Measurements from ENCODE around the gene COL4A1. TPM values are rescaled to one million over a fixed set of nuclear protein-coding genes. Genes with fewer than 3 reads are reported as not detected.
"Not testable (repeated sequence)": the region's sequence is repeated elsewhere in the genome, so short reads cannot be mapped to it uniquely, and the experiment has no call there.

COL4A1 gene
- polyA plus RNA-seq, 1 donor (not counting 4 experiments of a cell fraction or from before 2014, with no cell fraction given) = 22.3 TPM

GRCh38 chr13:110316196-110316595 lies 9.2 kb upstream of the COL4A1 start:
- H2AFZ ChIP-seq (ENCODE audit: control insufficient read depth, low read length) = no peak overlapping the region
- H3K27ac ChIP-seq (ENCODE audit: control insufficient read depth, insufficient read depth, low read length) = no peak overlapping the region
- H3K9ac ChIP-seq (ENCODE audit: control insufficient read depth, extremely low read depth, insufficient read depth, low read length) = no peak overlapping the region
- no peaks in the 10 kb centered on the region for H3K9me3 ChIP-seq (ENCODE audit: control insufficient read depth, low read depth, low read length)
- dilution Hi-C loops (cut with MboI; ENCODE audit: extremely low pct_ligation_motif_present, low sequenced_read_pairs) = no loop called here
- no peak overlapping the region for H3K4me2 ChIP-seq (ENCODE audit: control insufficient read depth, extremely low read depth, insufficient read depth, low read depth, low read length)
- H3K79me2 ChIP-seq (ENCODE audit: control insufficient read depth, insufficient read depth, low read length) = peaks cover 66% of the 10 kb centered on the region
- peaks cover 2 to 19% of the 10 kb centered on the region in 2 experiments for H3K36me3 ChIP-seq (ENCODE audit: control insufficient read depth in 2 of 2, extremely low read depth in 1 of 2, insufficient read depth in 2 of 2, low read length in 2 of 2)
- no peak for TF ChIP-seq CTCF (optimal IDR thresholded peaks at IDR 0.05 in 1 of 3, IDR thresholded peaks at IDR 0.05 in 1 of 3, conservative IDR thresholded peaks at IDR 0.05 in 1 of 3; ENCODE audit: extremely low read depth in 1 of 3, insufficient read depth in 2 of 3, low read length in 3 of 3)
- TF ChIP-seq EZH2 (IDR thresholded peaks at IDR 0.05; ENCODE audit: low read length) = no peak
- no peak for FAIRE-seq
- H3K9me1 ChIP-seq (ENCODE audit: control insufficient read depth, extremely low read depth, insufficient read depth, low read length) = no peaks in the 10 kb centered on the region
- no peaks in the 10 kb centered on the region for H4K20me1 ChIP-seq (ENCODE audit: control insufficient read depth, extremely low read depth, insufficient read depth, low read length)
- H3K4me1 ChIP-seq (ENCODE audit: control insufficient read depth, extremely low read depth, insufficient read depth, low read length) = peaks cover 36% of the 10 kb centered on the region
- no peak for DNase-seq (ENCODE audit: low read depth, low spot score)
- no peak overlapping the region for H3K4me3 ChIP-seq (ENCODE audit: control insufficient read depth in 2 of 3, extremely low read depth in 1 of 3, insufficient read depth in 2 of 3, low read depth in 1 of 3, low read length in 3 of 3)
- H3K27me3 ChIP-seq (ENCODE audit: control insufficient read depth, extremely low read depth, insufficient read depth, low read length) = no peaks in the 10 kb centered on the region

- no peak for FAIRE-seq
- Histone ChIP-seq H3K36me3 (ENCODE audit: control insufficient read depth in 2 of 2, extremely low read depth in 1 of 2, insufficient read depth in 2 of 2, low read length in 2 of 2) (peaks cover 5 to 25% of the 10 kb centered on the region in 2 experiments), H3K27ac (ENCODE audit: control insufficient read depth, insufficient read depth, low read length) (no peak overlapping the region), H3K9me1 (ENCODE audit: control insufficient read depth, extremely low read depth, insufficient read depth, low read length) (no peaks in the 10 kb centered on the region), H3K9ac (ENCODE audit: control insufficient read depth, extremely low read depth, insufficient read depth, low read length) (no peak overlapping the region), H4K20me1 (ENCODE audit: control insufficient read depth, extremely low read depth, insufficient read depth, low read length) (no peaks in the 10 kb centered on the region), H3K27me3 (ENCODE audit: control insufficient read depth, extremely low read depth, insufficient read depth, low read length) (no peaks in the 10 kb centered on the region), H3K79me2 (ENCODE audit: control insufficient read depth, insufficient read depth, low read length) (peaks cover 78% of the 10 kb centered on the region), H3K4me1 (ENCODE audit: control insufficient read depth, extremely low read depth, insufficient read depth, low read length) (peaks cover 30% of the 10 kb centered on the region), H3K4me2 (ENCODE audit: control insufficient read depth, extremely low read depth, insufficient read depth, low read depth, low read length) (no peak overlapping the region), H2AFZ (ENCODE audit: control insufficient read depth, low read length) (no peak overlapping the region), H3K9me3 (ENCODE audit: control insufficient read depth, low read depth, low read length) (no peaks in the 10 kb centered on the region), H3K4me3 (ENCODE audit: control insufficient read depth in 2 of 3, extremely low read depth in 1 of 3, insufficient read depth in 2 of 3, low read depth in 1 of 3, low read length in 3 of 3) (no peak overlapping the region)
- DNase-seq (ENCODE audit: low read depth, low spot score) = no peak
- dilution Hi-C loops (cut with MboI; ENCODE audit: extremely low pct_ligation_motif_present, low sequenced_read_pairs) = no loop called here
- TF ChIP-seq EZH2 (IDR thresholded peaks at IDR 0.05; ENCODE audit: low read length) (no peak), CTCF (optimal IDR thresholded peaks at IDR 0.05 in 1 of 3, IDR thresholded peaks at IDR 0.05 in 1 of 3, conservative IDR thresholded peaks at IDR 0.05 in 1 of 3; ENCODE audit: extremely low read depth in 1 of 3, insufficient read depth in 2 of 3, low read length in 3 of 3) (no peak)
Observed at GRCh38 chr13:110314516-110315245, 7.7 kb upstream of the COL4A1 start.

GRCh38 chr13:110313733-110314132 lies 6.8 kb upstream of the COL4A1 start:
- H3K27me3 ChIP-seq (ENCODE audit: control insufficient read depth, extremely low read depth, insufficient read depth, low read length); FAIRE-seq; H3K27ac ChIP-seq (ENCODE audit: control insufficient read depth, insufficient read depth, low read length); H3K9me1 ChIP-seq (ENCODE audit: control insufficient read depth, extremely low read depth, insufficient read depth, low read length); H4K20me1 ChIP-seq (ENCODE audit: control insufficient read depth, extremely low read depth, insufficient read depth, low read length); dilution Hi-C loops (cut with MboI; ENCODE audit: extremely low pct_ligation_motif_present, low sequenced_read_pairs); H3K9ac ChIP-seq (ENCODE audit: control insufficient read depth, extremely low read depth, insufficient read depth, low read length); H3K9me3 ChIP-seq (ENCODE audit: control insufficient read depth, low read depth, low read length); H3K4me2 ChIP-seq (ENCODE audit: control insufficient read depth, extremely low read depth, insufficient read depth, low read depth, low read length); DNase-seq (ENCODE audit: low read depth, low spot score); H2AFZ ChIP-seq (ENCODE audit: control insufficient read depth, low read length); H3K4me3 ChIP-seq (ENCODE audit: control insufficient read depth in 2 of 3, extremely low read depth in 1 of 3, insufficient read depth in 2 of 3, low read depth in 1 of 3, low read length in 3 of 3): not testable (repeated sequence)
- peaks cover 5 to 27% of the 10 kb centered on the region in 2 experiments for H3K36me3 ChIP-seq (ENCODE audit: control insufficient read depth in 2 of 2, extremely low read depth in 1 of 2, insufficient read depth in 2 of 2, low read length in 2 of 2)
- peaks cover 85% of the 10 kb centered on the region for H3K79me2 ChIP-seq (ENCODE audit: control insufficient read depth, insufficient read depth, low read length)
- peaks cover 30% of the 10 kb centered on the region for H3K4me1 ChIP-seq (ENCODE audit: control insufficient read depth, extremely low read depth, insufficient read depth, low read length)

- H2AFZ ChIP-seq (ENCODE audit: control insufficient read depth, low read length); H3K9ac ChIP-seq (ENCODE audit: control insufficient read depth, extremely low read depth, insufficient read depth, low read length); H4K20me1 ChIP-seq (ENCODE audit: control insufficient read depth, extremely low read depth, insufficient read depth, low read length); DNase-seq (ENCODE audit: low read depth, low spot score); H3K27ac ChIP-seq (ENCODE audit: control insufficient read depth, insufficient read depth, low read length); H3K27me3 ChIP-seq (ENCODE audit: control insufficient read depth, extremely low read depth, insufficient read depth, low read length); dilution Hi-C loops (cut with MboI; ENCODE audit: extremely low pct_ligation_motif_present, low sequenced_read_pairs); H3K4me3 ChIP-seq (ENCODE audit: control insufficient read depth in 2 of 3, extremely low read depth in 1 of 3, insufficient read depth in 2 of 3, low read depth in 1 of 3, low read length in 3 of 3); H3K4me2 ChIP-seq (ENCODE audit: control insufficient read depth, extremely low read depth, insufficient read depth, low read depth, low read length); H3K9me3 ChIP-seq (ENCODE audit: control insufficient read depth, low read depth, low read length); FAIRE-seq; H3K9me1 ChIP-seq (ENCODE audit: control insufficient read depth, extremely low read depth, insufficient read depth, low read length): not testable (repeated sequence)
- Histone ChIP-seq H3K4me1 (ENCODE audit: control insufficient read depth, extremely low read depth, insufficient read depth, low read length) (peaks cover 28% of the 10 kb centered on the region), H3K79me2 (ENCODE audit: control insufficient read depth, insufficient read depth, low read length) (peaks cover 83% of the 10 kb centered on the region), H3K36me3 (ENCODE audit: control insufficient read depth in 2 of 2, extremely low read depth in 1 of 2, insufficient read depth in 2 of 2, low read length in 2 of 2) (peaks cover 5 to 27% of the 10 kb centered on the region in 2 experiments)
Observed at GRCh38 chr13:110313261-110313660, 6.3 kb upstream of the COL4A1 start.

All from keratinocyte (primary cell).